Stimulated activated naive CD4-positive, alpha-beta T cell treated with Interleukin-2 at 50 U/mL for 16 hours (primary cell): ENCODE data around the gene MON2.
"Not testable (repeated sequence)": the region's sequence is repeated elsewhere in the genome, so short reads cannot be mapped to it uniquely, and the experiment has no call there.

Experiments
- DNase-seq: peaks from one replicate; lab custom pipeline; 2025; lab: John Stamatoyannopoulos, UW

The MON2 gene

DNA sequence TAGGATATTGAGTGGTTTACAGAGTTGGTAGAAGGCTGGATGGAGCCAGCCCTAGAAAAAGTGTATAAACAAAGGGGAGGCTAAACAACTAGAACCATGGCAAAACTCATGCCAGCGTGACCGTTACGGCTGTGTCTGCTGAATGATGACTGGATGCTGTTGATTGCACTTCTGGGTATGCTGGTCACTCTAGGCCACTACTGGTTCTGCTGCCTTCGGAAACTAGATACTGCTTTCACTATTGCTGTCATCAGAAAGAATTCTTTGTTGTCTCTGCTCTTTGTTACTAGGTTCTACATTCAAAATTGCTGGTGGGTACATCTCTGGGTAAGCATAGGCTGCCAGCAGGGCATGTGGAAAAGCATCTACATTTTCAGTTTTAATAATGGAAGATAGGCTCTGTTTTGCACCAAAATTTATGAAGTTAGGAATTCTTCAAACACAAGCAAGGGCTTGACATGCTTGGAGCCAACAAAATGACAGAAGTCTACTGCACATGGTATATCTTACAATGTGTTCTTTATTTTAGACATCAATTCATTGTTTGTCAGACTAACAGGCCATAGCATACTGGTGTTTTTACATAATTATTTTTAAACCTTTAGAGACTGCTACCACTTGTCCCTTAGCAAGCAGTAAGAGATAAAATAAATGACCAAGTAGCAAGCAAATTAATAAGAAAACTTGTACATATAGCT is 15.4 kb downstream of the MON2 start:
- DNase-seq: no peak

DNA sequence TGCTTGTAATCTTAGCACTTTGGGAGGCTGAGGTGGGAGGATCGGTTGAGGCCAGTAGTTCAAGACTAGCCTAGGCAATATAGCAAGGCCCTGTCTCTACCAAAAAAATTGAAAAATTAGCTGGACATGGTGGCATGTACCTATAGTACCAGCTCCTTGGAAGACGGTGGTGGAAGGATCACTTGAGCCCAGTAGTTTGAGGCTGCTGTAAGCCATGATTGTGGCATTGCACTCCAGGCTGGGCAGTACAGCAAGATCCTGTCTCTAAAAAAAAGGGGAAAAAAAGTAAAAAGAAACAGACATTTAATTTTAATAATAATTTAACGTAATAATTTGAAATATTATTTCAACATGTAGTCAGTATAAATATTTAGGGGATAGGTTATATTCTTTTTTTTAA is 16.1 kb downstream of the MON2 start:
- DNase-seq: no peak

DNA sequence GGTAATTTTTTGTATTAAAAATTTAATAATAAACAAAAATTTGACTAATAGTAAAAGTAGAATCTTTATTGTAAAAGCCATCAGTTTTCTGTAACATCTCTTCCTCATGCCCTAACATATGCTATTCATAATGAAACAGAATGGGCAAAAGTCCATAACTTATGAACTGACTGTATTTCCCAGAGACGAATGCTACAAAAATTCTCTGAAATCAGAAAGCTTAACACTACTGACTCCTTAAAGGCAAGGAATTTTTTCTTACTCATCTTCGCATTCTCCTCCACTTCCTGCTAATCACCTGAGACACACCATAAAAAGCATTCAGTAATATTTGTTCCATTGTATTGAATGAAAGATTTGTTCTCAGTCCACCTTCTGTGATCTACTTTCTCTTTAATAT is 17.6 kb downstream of the MON2 start:
- DNase-seq: no peak

- DNase-seq: no peak
Measured at GRCh38 chr12:62505786-62506185, 39.2 kb downstream of the MON2 start.

GRCh38 chr12:62512901-62513300 is 46.3 kb downstream of the MON2 start:
- no peak for DNase-seq

DNA sequence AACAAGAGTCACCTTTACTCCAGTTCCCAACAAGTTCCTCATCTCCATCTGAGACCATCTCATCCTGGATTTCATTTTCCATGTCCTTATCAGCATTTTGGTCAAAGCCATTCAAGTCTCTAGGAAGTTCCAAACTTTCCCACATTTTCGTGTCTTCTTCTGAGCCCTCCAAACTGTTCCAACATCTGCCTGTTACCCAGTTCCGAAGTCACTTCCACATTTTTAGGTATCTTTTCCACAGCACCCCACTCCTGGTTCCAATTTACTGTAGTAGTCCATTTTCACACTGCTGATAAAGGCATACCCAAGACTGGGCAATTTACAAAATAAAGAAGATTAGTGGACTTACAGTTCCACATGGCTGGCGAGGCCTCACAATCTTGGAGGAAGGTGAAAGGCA is 47.5 kb downstream of the MON2 start:
- not testable (repeated sequence) for DNase-seq

GRCh38 chr12:62516927-62517326 is 50.3 kb downstream of the MON2 start:
- no peak for DNase-seq

- no peak for DNase-seq
Measured at GRCh38 chr12:62517887-62518286, 51.3 kb downstream of the MON2 start.

- no peak for DNase-seq
Measured at GRCh38 chr12:62519043-62519442, 52.4 kb downstream of the MON2 start.

GRCh38 chr12:62520361-62520760 is 53.7 kb downstream of the MON2 start:
- DNase-seq: no peak

GRCh38 chr12:62522984-62523383 is 56.4 kb downstream of the MON2 start:
- DNase-seq: no peak

DNA sequence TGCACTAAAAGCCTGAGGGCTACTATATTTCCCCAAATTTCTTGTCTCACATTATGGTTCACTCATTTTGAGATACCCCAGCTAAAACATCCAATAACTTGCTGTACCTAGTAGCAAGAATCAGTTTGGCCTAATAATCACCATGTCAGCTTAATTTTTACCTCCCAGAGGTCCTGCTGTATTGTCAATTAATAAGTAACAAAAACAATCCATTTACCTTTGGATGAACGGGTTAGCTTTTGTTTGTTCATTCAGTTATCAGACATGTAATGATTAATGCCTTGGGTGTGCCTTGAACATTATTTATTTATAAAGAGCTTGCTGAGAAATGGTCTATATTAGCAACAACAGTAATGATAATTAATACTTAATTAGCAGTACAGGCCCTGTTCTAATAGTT is 57.0 kb downstream of the MON2 start:
- no peak for DNase-seq

- no peak for DNase-seq
Measured at GRCh38 chr12:62525271-62525670, 58.6 kb downstream of the MON2 start.

GRCh38 chr12:62530596-62530995 is 64.0 kb downstream of the MON2 start:
- no peak for DNase-seq

DNA sequence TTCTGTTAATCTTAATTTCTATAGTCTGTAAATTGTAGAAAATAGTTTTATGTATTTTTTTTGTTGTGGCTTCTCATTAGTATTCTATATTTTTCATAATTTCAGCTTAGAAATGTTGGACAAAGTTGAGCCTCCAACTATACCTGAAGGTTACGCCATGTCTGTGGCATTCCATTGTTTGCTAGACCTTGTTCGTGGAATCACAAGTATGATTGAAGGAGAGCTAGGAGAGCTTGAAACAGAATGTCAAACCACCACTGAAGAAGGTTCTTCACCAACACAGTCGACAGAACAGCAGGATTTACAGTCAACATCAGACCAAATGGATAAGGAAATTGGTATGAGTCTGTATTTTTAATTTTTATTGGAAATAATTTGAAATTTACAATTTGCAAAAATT is 65.7 kb downstream of the MON2 start:
- no peak for DNase-seq

- no peak for DNase-seq
Measured at GRCh38 chr12:62533087-62533754, 66.6 kb downstream of the MON2 start.

GRCh38 chr12:62533755-62534107 is 67.1 kb downstream of the MON2 start:
- no peak for DNase-seq

DNA sequence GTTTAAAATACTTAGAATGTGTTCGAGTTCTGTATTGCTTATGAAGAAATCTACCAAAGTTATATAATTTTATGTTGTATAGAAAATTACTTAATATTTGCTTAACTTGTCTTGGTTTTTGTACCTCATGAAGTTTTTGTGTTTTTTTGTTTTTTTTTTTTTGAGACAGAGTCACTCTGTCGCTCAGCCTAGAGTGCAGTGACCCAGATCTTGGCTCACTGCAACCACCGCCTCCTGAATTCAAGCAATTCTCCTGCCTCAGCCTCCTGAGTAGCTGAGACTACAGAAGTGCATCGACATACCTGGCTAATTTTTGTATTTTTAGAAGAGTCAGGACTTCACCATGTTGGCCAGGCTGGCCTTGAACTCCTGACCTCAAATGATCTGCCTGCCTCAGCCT is 69.9 kb downstream of the MON2 start:
- no peak for DNase-seq

DNA sequence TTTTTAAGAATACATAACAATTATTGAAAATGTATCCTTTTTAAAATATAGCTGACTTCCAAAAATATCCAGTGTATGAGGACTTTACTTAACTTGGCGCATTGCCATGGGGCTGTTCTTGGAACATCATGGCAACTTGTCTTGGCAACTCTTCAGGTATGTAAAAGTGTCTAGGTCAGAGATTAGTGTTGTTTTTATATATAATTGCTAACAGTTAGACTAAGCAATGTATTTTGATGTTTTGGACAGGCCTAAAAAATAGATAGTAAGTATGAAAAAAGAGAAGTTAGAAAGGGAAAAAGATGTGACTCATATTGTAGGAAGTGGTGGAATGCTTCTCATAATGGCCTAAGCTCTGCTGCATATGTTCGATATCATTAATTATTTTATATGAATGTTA is 70.9 kb downstream of the MON2 start:
- DNase-seq: no peak

DNA sequence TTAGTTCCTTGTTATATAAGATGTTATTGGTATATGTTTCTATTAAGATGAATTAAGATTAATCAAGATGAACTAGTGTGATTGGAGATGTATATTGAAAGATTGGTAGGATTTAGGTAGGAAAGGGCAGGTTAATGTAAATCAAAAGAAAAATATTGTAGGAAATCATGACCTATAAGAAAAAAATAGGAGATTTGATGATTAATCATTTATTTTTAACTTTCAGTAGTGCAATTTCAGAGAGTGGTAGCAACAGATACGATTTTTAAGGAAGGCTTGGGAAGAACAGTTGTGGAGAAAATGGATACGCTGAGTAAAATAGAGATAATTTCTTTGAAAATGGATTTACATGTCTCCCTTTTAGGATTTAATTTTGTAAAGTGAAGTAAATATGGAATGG is 73.7 kb downstream of the MON2 start:
- no peak for DNase-seq

GRCh38 chr12:62542814-62543213 is 76.2 kb downstream of the MON2 start:
- DNase-seq: no peak

DNA sequence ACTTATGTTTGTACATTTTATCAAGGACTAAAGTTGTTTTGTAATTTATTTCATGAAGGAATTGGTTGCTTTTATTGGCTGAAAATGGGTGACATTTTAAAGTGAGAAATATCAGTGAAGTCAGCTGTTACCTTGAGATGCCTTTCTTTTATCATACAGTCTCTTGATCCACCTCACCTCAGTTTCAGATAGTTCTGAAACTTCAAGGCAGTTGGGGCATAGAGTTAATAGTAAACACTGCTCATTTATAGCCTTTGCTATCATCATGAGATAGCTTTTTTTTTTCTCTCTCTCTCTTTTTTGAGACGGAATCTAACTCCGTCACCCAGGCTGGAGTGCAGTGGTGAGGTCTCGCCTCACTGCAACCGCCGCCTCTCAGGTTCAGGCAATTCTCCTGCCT is 76.7 kb downstream of the MON2 start:
- DNase-seq: no peak

- no peak for DNase-seq
Measured at GRCh38 chr12:62543741-62544140, 77.1 kb downstream of the MON2 start.

DNA sequence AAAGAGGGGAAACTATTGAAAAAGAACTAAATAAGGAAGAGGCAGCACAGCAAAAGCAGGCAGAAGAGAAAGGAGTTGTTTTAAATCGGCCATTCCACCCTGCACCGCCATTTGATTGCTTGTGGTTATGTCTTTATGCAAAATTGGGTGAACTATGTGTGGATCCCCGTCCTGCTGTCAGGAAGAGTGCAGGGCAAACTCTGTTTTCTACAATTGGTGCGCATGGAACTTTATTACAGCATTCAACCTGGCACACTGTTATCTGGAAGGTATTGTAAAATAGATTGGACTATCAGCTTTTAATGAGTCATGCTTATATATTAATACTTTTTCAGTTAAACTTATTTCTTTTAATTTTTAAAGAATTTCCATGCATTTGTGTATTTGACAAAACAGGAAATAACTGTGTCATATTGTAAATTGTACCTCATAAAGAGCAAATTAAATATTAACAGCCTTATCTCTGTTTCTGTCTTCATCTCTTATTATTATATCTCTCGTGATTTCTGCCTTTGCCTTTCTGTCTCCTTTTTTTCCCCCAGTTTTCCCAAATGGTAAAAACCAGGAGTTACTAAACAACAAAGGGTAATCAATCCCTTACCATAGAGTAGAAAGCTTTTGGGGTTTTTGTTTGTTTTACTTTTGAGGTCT is 86.4 kb downstream of the MON2 start:
- DNase-seq: no peak
